CD4-positive, CD25-positive, alpha-beta regulatory T cell (primary cell): Measurements from ENCODE around the gene KCMF1. TPM values are rescaled to one million over a fixed set of nuclear protein-coding genes. Genes with fewer than 3 reads are reported as not detected.

Experiments used
- ATAC-seq, 2 donors: fragments of 150-1000 bp; cut with Tn5 transposase; one replicate each; pipeline ENCODE4 v1.10.0; 2021; ENCODE audit warnings: low read depth in 2 of 2, moderate number of reproducible peaks in 2 of 2, moderate library complexity in 1 of 2
- DNase-seq, 3 donors: peaks; one replicate each; pipeline versions ENCODE4 v3.0.0 to v3.0.0-alpha.2; 2012 to 2022; ENCODE audit warnings: mixed read lengths in 1 of 3
- H3K27ac ChIP-seq: one replicate; pipeline ENCODE4 v1.7.0; 2013; ENCODE audit warnings: mild to moderate bottlenecking, low read length; ENCODE audit not compliant: insufficient read depth, poor library complexity, severe bottlenecking
- H3K27me3 ChIP-seq: one replicate; pipeline ENCODE4 v1.7.0; 2013; ENCODE audit warnings: low read length; ENCODE audit not compliant: control insufficient read depth, insufficient read depth
- H3K36me3 ChIP-seq: one replicate; pipeline ENCODE4 v1.7.0; 2013; ENCODE audit warnings: mild to moderate bottlenecking, low read length, moderate library complexity; ENCODE audit not compliant: control insufficient read depth, insufficient read depth
- H3K4me1 ChIP-seq: 2 replicates; pipeline ENCODE4 v1.7.0; 2013; ENCODE audit warnings: mild to moderate bottlenecking, low read length; ENCODE audit not compliant: insufficient read depth, control insufficient read depth, poor library complexity, severe bottlenecking
- H3K4me3 ChIP-seq: one replicate; pipeline ENCODE4 v1.7.0; 2013; ENCODE audit warnings: low read depth, mild to moderate bottlenecking, low read length, moderate library complexity
- H3K9me3 ChIP-seq, 2 experiments: 1 replicate in 1 of 2; 2 replicates in 1 of 2; pipeline ENCODE4 v1.7.0; 2013; ENCODE audit warnings: low read length in 2 of 2, mild to moderate bottlenecking in 1 of 2, moderate library complexity in 1 of 2; ENCODE audit not compliant: control insufficient read depth in 2 of 2
- H3K27ac Mint-ChIP-seq, 3 donors: one replicate each; pipeline ENCODE4 v1.8.0; 2020 to 2022; ENCODE audit warnings: mild to moderate bottlenecking in 3 of 3, mixed read lengths in 3 of 3, moderate library complexity in 2 of 3
- H3K27me3 Mint-ChIP-seq: one replicate; pipeline ENCODE4 v1.8.0; 2022; ENCODE audit warnings: mild to moderate bottlenecking, mixed read lengths
- H3K36me3 Mint-ChIP-seq: one replicate; pipeline ENCODE4 v1.8.0; 2020; ENCODE audit warnings: mixed read lengths
- H3K4me1 Mint-ChIP-seq, 4 donors: one replicate each; pipeline ENCODE4 v1.8.0; 2020 to 2022; ENCODE audit warnings: mixed read lengths in 4 of 4, mild to moderate bottlenecking in 1 of 4
- H3K4me3 Mint-ChIP-seq, 4 donors: one replicate each; pipeline ENCODE4 v1.8.0; 2020 to 2022; ENCODE audit warnings: mild to moderate bottlenecking in 4 of 4, mixed read lengths in 4 of 4, moderate library complexity in 3 of 4
- H3K9me3 Mint-ChIP-seq, 7 donors: one replicate each; pipeline ENCODE4 v1.8.0; 2020 to 2022; ENCODE audit warnings: mixed read lengths in 7 of 7, mild to moderate bottlenecking in 3 of 7, moderate library complexity in 2 of 7
- polyA plus RNA-seq, 4 donors: library from polyadenylated mRNA; unstranded; fragments of 300-500 nt; fragmentation: Illumina TruSeq; gene quantifications; one replicate each; pipeline ENCODE4 v1.2.3, GENCODE V29; 2021
- total RNA-seq: library from RNA; stranded (reverse); gene quantifications from one replicate; pipeline ENCODE4 v1.2.3, GENCODE V29; 2022

Gene KCMF1
- total and polyA plus RNA-seq, 5 donors from 2014 or later, result 21.3 to 80.0 (median 33.1) TPM

DNA sequence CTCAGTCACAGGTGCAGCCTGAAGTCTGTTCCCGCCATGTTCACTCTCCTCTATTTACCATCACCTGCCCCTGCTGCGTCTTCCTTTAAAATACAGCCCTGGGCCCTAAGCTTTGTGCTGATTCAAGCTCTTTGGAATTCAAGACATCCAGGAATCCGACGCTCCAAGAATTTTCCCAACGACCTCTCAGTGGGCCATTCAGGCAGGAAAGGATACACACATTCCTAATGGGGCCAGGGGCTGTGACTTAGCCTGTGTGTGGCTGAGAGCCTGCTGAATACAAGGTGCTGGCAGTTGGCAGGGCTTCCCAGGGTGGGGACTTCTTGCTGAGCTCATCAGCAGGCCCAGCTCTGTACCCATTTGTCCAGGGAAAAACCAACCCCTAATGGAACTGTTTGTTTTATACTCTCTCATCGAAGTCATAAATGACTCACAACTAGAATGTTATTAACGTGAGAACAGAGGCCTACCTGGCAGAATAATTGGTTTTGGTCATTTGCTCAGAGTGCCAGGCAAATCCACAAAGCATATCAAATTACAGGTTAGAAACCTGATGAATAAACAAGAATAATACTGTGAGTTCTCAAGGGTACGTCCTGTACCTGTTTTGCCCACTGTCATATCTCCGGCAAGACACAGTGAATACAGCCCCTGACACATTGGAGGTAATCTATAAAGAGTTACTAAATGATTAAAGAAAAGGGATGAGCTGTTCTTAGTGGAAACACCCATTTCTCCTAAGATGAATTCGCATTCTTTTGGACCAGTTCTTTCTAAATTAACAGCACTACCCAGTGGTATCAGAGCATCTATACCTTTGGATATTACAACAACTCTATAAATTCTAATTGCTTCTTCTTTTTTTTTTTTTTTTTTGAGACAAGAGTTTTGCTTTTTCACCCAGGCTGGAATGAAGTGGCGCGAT is 12.6 kb upstream of the KCMF1 start:
- peaks cover 11% of the 10 kb centered on the region for H3K36me3 Mint-ChIP-seq
- no peaks in the 10 kb centered on the region for H3K27me3 Mint-ChIP-seq
- H3K27ac Mint-ChIP-seq, result peak overlapping the region; percentile 20 to 82 (median 80)
- H3K36me3 ChIP-seq, result peaks cover 16% of the 10 kb centered on the region
- H3K4me1 Mint-ChIP-seq, result peaks cover 6 to 41% (median 34%) of the 10 kb centered on the region in 4 donors
- H3K4me1 ChIP-seq, result peaks cover 3% of the 10 kb centered on the region
- no peak for ATAC-seq
- H3K4me3 ChIP-seq, result no peak overlapping the region
- H3K9me3 Mint-ChIP-seq, result no peaks in the 10 kb centered on the region
- no peak for DNase-seq
- H3K9me3 ChIP-seq, result no peaks in the 10 kb centered on the region
- no peaks in the 10 kb centered on the region for H3K27me3 ChIP-seq
- H3K4me3 Mint-ChIP-seq, result no peak overlapping the region
- no peak overlapping the region for H3K27ac ChIP-seq

DNA sequence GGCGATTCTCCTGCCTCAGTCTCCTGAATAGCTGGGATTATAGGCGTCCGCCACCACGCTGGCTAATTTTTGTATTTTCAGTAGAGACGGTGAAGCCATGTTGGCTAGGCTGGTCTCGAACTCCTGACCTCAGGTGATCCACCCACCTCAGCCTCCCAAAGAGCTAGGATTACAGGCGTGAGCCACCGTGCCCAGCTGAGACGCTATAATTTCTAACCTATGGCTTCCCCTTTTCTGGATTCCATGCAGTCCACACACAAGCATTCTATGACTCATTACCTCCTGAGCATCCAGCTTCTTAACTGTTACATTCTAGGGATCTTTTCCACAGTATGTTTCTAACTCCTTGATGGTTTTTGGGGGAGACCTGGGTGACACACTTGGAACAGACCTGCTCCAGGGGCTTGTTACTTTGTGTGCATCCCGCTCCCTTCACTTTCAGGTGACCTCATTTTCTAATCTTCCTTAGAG is 11.8 kb upstream of the KCMF1 start:
- no peaks in the 10 kb centered on the region for H3K9me3 ChIP-seq
- Mint-ChIP-seq H3K36me3 (peaks cover 12% of the 10 kb centered on the region), H3K27me3 (no peaks in the 10 kb centered on the region), H3K4me3 (no peak overlapping the region), H3K4me1 (peaks cover 12 to 48% (median 38%) of the 10 kb centered on the region in 4 donors), H3K27ac (peak overlapping the region; percentile 37 to 90 (median 82)), H3K9me3 (no peaks in the 10 kb centered on the region)
- no peaks in the 10 kb centered on the region for H3K27me3 ChIP-seq
- peaks cover 23% of the 10 kb centered on the region for H3K36me3 ChIP-seq
- ATAC-seq (no peak), DNase-seq (no peak)
- H3K27ac ChIP-seq, result no peak overlapping the region
- H3K4me3 ChIP-seq, result no peak overlapping the region
- peaks cover 3% of the 10 kb centered on the region for H3K4me1 ChIP-seq

DNA sequence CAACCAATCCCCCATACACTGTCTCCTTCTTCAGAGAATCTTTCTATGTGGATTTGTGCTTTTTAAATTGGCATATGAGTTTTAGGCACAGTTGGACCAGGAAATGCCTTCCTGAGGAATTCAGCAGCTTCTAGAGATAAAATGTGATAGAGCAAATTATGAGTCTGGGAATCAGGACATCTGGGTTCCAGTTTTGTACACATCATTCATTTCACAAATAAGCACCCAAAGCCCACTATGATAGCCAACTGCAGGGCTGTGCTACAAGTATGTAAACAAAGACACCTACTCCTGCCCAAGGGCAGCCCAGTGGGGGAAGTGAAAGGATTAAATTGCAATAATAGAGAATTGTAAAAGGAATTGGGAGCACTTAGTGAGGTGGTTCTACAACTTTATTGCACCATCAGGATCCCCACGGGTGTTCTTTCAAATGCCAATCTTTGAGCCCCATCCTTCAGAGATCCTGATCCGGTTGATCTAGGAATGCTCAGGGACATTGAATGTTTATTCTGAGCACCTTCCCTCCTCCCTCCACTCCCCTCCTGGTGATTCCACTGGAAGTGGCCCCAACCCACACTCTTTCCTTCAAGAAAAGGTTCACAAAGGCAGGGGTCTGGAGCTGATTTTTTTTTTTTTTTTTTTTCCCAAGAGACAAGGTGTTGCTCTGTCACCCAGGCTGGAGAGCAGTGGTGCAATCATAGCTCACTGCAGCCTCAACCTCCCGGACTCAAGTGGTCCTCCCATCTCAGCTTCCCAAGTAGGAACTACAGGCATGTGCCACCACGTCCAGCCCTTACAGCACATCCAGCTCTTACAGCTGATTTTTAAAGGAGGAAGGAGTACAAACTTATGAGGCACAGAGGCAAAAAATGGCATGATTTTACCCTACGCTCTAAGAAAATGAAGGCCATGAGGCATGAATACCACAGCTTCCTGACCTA is 11.1 kb upstream of the KCMF1 start:
- no peak for ATAC-seq
- Histone ChIP-seq H3K4me3 (no peak overlapping the region), H3K27me3 (no peaks in the 10 kb centered on the region), H3K27ac (no peak overlapping the region), H3K9me3 (no peaks in the 10 kb centered on the region), H3K36me3 (peaks cover 23% of the 10 kb centered on the region), H3K4me1 (peaks cover 3% of the 10 kb centered on the region)
- Mint-ChIP-seq H3K4me1 (peaks cover 12 to 54% (median 41%) of the 10 kb centered on the region in 4 donors), H3K9me3 (no peaks in the 10 kb centered on the region), H3K36me3 (peaks cover 15% of the 10 kb centered on the region), H3K27ac (peak overlapping the region; percentile 37 to 90 (median 82)), H3K4me3 (no peak overlapping the region), H3K27me3 (no peaks in the 10 kb centered on the region)
- DNase-seq, result no peak

DNA sequence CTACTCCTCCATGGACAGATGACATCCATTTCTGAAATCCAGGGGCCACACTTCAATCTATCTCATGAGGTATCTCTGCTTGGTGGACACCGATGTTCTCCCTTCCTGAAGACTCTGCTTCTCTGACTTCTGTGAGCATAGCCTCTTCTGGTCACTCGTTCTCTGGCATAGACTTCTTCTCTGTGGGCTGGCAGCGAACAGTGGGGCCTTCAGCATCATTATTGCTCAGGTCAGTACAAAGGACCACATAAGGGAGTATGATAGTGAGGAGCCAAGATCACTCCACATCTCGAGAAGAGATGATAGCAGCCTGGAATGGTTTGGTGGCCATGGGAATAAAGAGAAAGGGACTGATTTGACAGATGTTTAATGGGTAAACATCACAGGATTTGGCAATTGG is 8.0 kb upstream of the KCMF1 start:
- Histone ChIP-seq H3K9me3 (no peaks in the 10 kb centered on the region), H3K27me3 (no peaks in the 10 kb centered on the region), H3K27ac (no peak overlapping the region), H3K4me3 (no peak overlapping the region), H3K4me1 (peaks cover 5% of the 10 kb centered on the region), H3K36me3 (peaks cover 31% of the 10 kb centered on the region)
- H3K36me3 Mint-ChIP-seq, result peaks cover 24% of the 10 kb centered on the region
- DNase-seq, result no peak
- peak overlapping the region; percentile 27 to 49 (median 47) for H3K27ac Mint-ChIP-seq
- peaks cover 12 to 61% (median 48%) of the 10 kb centered on the region in 4 donors for H3K4me1 Mint-ChIP-seq
- no peaks in the 10 kb centered on the region for H3K27me3 Mint-ChIP-seq
- H3K4me3 Mint-ChIP-seq, result peak overlapping the region in 1 of 4 donors; percentile 39
- H3K9me3 Mint-ChIP-seq, result no peaks in the 10 kb centered on the region
- no peak for ATAC-seq

- Mint-ChIP-seq H3K27ac (peak overlapping the region; percentile 27 to 49 (median 47)), H3K9me3 (no peaks in the 10 kb centered on the region), H3K36me3 (peaks cover 28% of the 10 kb centered on the region), H3K27me3 (no peaks in the 10 kb centered on the region), H3K4me1 (peaks cover 12 to 64% (median 49%) of the 10 kb centered on the region in 4 donors), H3K4me3 (peak overlapping the region in 1 of 4 donors; percentile 39)
- Histone ChIP-seq H3K9me3 (no peaks in the 10 kb centered on the region), H3K27me3 (no peaks in the 10 kb centered on the region), H3K4me1 (peaks cover 9% of the 10 kb centered on the region), H3K27ac (no peak overlapping the region), H3K36me3 (peaks cover 31% of the 10 kb centered on the region), H3K4me3 (no peak overlapping the region)
- DNase-seq (no peak), ATAC-seq (no peak)
These were observed 7.7 kb upstream of the KCMF1 start for GRCh38 chr2:84963323-84963691.

GRCh38 chr2:84963692-84964405 is 7.1 kb upstream of the KCMF1 start:
- Mint-ChIP-seq H3K9me3 (no peaks in the 10 kb centered on the region), H3K36me3 (peaks cover 28% of the 10 kb centered on the region), H3K27ac (peak overlapping the region in 2 of 3 donors; percentile 47 to 49), H3K4me1 (peaks cover 14 to 67% (median 51%) of the 10 kb centered on the region in 4 donors), H3K4me3 (peak overlapping the region in 1 of 4 donors; percentile 39), H3K27me3 (no peaks in the 10 kb centered on the region)
- no peak overlapping the region for H3K27ac ChIP-seq
- peaks cover 14% of the 10 kb centered on the region for H3K4me1 ChIP-seq
- peaks cover 31% of the 10 kb centered on the region for H3K36me3 ChIP-seq
- no peak for ATAC-seq
- no peak overlapping the region for H3K4me3 ChIP-seq
- no peaks in the 10 kb centered on the region for H3K27me3 ChIP-seq
- no peaks in the 10 kb centered on the region for H3K9me3 ChIP-seq
- DNase-seq, result no peak
